Psoas muscle (tissue), 8 donors: ENCODE measurements around the gene SDC1. TPM values are rescaled to one million over a fixed set of nuclear protein-coding genes. Genes with fewer than 3 reads are reported as not detected.

Experiments
- ATAC-seq, 4 donors: fragments of 200-7000 bp; cut with Tn5 transposase; one replicate each; pipeline ENCODE4 v1.9.1; 2020; ENCODE audit warnings: moderate library complexity in 3 of 4, mild to moderate bottlenecking in 2 of 4
- DNase-seq, 2 donors: peaks; one replicate each; pipeline ENCODE4 v3.0.0-alpha.2; 2020
- H3K27ac ChIP-seq: fragments of 200-600 bp; one replicate; pipeline ENCODE4 v1.8.0; 2022
- H3K27me3 ChIP-seq, 3 donors: fragments of 200-600 bp in 1 of 3; one replicate each; pipeline versions ENCODE4 v1.6.1 to v1.8.0; 2013 to 2022; ENCODE audit warnings: low read length in 2 of 3, mild to moderate bottlenecking in 2 of 3, moderate library complexity in 1 of 3; ENCODE audit not compliant: insufficient read depth in 3 of 3
- H3K36me3 ChIP-seq, 2 donors: fragments of 200-600 bp in 1 of 2; one replicate each; pipeline versions ENCODE4 v1.6.1 to v1.8.0; 2013 to 2022; ENCODE audit warnings: low read depth in 1 of 2, mild to moderate bottlenecking in 1 of 2, moderate library complexity in 1 of 2; ENCODE audit not compliant: insufficient read depth in 1 of 2
- H3K4me1 ChIP-seq: fragments of 200-600 bp; one replicate; pipeline ENCODE4 v1.8.0; 2022
- H3K4me3 ChIP-seq: fragments of 200-600 bp; one replicate; pipeline ENCODE4 v1.8.0; 2022; ENCODE audit warnings: mild to moderate bottlenecking
- H3K9me3 ChIP-seq: fragments of 200-600 bp; one replicate; pipeline ENCODE4 v1.8.0; 2022
- WGBS, 3 donors: extraction: QIAGEN DNeasy Blood & Tissue Kit; methylation state at CpG; one replicate each; pipeline versions ENCODE4 v1.1.6 to v1.1.7; 2013; 5-methylcytosine and 5-hydroxymethylcytosine counted together
- intact Hi-C, 2 donors: fragments of 100-400 bp; cut with DNase I; formaldehyde crosslinking; loops; one replicate each; pipeline versions ENCODE4 v1.11.0 to v1.14.2; 2022
- polyA plus RNA-seq, 3 donors: library from polyadenylated mRNA; stranded (reverse); fragments of 200-250 nt; gene quantifications; one replicate each; pipeline ENCODE4 v1.2.3, GENCODE V29; 2013
- total RNA-seq, 4 donors: library from RNA; stranded (reverse); fragmentation: NEBNext Ultra II Directional in 2 of 4; extraction: Animal tissue kit (Norgen Biotek cat#: 25700) in 2 of 4; gene quantifications; one replicate each; pipeline versions ENCODE4 v1.2.1 to v1.2.4, GENCODE V29; 2021 to 2023
- TF ChIP-seq, protein P1 (sequence below): fragments of 200-600 bp; IDR thresholded peaks from one replicate; pipeline ENCODE4 v1.8.0; 2022; ENCODE audit warnings: antibody characterized with exemption
- donor health status: healthy with polysubstance abuse.
- donor health status: DM: no; HTN: no; CAD: no; lungs with moderate emphysema.
- donor health status: Bipolar disorder and iron deficiency.
- donor health status: healthy.
- donor health status: DM: yes; HTN: yes; CAD: no.
- donor health status: DM: no; HTN: no; CAD: no.
- donor health status: DM: no; HTN: no; CAD: no.
- donor health status: DM: yes; HTN: yes; CAD: no.

SDC1 gene
- total and polyA plus RNA-seq, 7 donors: 0.07 to 0.38 (median 0.11) TPM; not detected in 1

DNA sequence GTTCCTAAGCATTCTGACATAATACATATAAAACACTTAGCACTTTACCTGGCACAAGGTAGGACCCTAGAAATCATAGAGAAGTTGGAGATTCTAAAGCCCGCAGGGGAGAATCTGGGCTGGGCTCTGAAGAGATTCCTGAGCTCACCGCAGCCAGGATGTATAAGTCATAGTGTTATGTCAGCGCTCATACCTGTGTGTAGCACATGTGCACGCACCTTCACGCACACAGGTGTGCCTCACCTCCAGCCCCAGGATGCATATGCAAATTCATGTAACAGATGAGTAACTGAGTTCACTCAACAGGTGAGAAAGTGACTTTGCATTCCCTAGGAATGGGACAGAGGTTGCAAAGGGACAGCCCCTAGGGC lies 7.9 kb upstream of the SDC1 start:
- H3K27ac ChIP-seq: no peak overlapping the region
- H3K36me3 ChIP-seq: no peaks in the 10 kb centered on the region
- peaks cover 0 to 6% (median 0%) of the 10 kb centered on the region in 3 donors for H3K27me3 ChIP-seq
- no peak for DNase-seq
- no peaks in the 10 kb centered on the region for H3K4me1 ChIP-seq
- intact Hi-C loops: no loop called here
- TF ChIP-seq, protein P1, sequence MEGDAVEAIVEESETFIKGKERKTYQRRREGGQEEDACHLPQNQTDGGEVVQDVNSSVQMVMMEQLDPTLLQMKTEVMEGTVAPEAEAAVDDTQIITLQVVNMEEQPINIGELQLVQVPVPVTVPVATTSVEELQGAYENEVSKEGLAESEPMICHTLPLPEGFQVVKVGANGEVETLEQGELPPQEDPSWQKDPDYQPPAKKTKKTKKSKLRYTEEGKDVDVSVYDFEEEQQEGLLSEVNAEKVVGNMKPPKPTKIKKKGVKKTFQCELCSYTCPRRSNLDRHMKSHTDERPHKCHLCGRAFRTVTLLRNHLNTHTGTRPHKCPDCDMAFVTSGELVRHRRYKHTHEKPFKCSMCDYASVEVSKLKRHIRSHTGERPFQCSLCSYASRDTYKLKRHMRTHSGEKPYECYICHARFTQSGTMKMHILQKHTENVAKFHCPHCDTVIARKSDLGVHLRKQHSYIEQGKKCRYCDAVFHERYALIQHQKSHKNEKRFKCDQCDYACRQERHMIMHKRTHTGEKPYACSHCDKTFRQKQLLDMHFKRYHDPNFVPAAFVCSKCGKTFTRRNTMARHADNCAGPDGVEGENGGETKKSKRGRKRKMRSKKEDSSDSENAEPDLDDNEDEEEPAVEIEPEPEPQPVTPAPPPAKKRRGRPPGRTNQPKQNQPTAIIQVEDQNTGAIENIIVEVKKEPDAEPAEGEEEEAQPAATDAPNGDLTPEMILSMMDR: no peak
- H3K9me3 ChIP-seq: no peaks in the 10 kb centered on the region
- H3K4me3 ChIP-seq: no peak overlapping the region
- WGBS, 3 donors: 96% methylated on average over 5 of the region's 5 CpGs
- ATAC-seq: no peak

DNA sequence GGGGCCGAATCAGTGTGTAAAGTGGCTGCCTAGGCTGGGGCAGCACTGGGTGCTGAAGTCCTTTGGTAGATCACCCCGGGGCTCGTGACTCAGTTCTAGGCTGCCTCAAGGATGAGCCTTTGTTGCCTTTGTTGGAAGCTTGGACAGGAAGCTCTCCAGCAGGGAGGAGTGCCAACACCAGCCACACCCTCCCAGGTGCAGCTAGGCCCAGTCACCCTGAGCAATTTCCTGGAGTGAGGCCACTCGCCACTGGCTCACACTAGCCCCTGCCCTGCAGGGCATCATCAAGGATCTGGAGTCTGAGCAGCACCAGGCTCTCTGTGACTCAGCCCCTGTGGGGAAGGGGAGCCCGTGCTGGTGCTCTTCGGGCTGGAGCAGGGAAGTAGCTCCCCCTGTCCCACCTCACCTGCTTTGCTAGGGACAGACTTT lies 6.7 kb upstream of the SDC1 start:
- TF ChIP-seq, protein P1: no peak
- 71 to 73% (median 72%) methylated on average over 6 of the region's 6 CpGs for WGBS, 3 donors
- Histone ChIP-seq H3K9me3 (no peaks in the 10 kb centered on the region), H3K4me1 (no peaks in the 10 kb centered on the region), H3K36me3 (no peaks in the 10 kb centered on the region), H3K27ac (no peak overlapping the region), H3K4me3 (no peak overlapping the region), H3K27me3 (peaks cover 0 to 6% (median 0%) of the 10 kb centered on the region in 3 donors)
- intact Hi-C loops: no loop called here
- ATAC-seq (no peak), DNase-seq (no peak)

DNA sequence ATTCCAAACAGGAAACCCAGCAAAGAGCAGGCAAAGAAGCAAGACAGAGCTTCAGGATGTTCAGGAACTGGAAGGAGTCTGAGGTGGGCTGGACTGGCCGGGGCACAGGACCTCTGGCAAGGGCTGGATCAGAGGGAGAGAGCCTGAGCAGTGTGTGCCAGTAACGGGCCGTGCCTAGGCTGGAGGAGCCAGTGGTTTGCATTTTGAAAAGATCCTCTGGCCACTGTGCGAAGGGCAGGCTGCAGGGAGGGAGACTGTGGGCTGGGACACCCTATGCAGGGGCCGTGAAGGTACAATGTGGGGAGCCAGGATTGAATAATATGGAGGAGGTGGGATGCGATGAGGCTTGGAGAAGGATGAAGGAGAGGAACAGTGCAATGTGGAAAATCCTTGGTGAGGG lies 6.2 kb upstream of the SDC1 start:
- Histone ChIP-seq H3K27me3 (peaks cover 0 to 6% (median 0%) of the 10 kb centered on the region in 3 donors), H3K36me3 (no peaks in the 10 kb centered on the region), H3K9me3 (no peaks in the 10 kb centered on the region), H3K4me3 (no peak overlapping the region), H3K4me1 (no peaks in the 10 kb centered on the region), H3K27ac (no peak overlapping the region)
- intact Hi-C loops: no loop called here
- no peak for ATAC-seq
- TF ChIP-seq, protein P1: no peak
- 75 to 80% (median 79%) methylated on average over 6 of the region's 6 CpGs for WGBS, 3 donors
- no peak for DNase-seq

DNA sequence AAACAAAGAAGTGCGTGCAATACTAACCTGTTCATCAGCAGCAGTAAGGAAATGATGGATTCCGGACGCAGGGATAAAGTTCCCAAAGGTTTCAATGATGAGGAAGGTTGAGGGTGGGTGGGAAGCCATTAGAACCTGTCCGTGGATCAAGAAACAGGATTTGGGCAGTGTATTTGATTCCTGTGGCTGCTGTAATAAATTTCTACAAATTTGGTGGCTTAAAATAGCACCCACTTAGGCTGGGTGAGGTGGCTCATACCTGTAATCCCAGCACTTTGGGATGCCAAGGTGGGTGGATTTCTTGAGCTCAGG lies 5.1 kb upstream of the SDC1 start:
- TF ChIP-seq, protein P1: no peak
- Histone ChIP-seq H3K27me3 (peaks cover 0 to 6% (median 0%) of the 10 kb centered on the region in 3 donors), H3K9me3 (no peaks in the 10 kb centered on the region), H3K4me3 (no peak overlapping the region), H3K36me3 (no peaks in the 10 kb centered on the region), H3K4me1 (no peaks in the 10 kb centered on the region), H3K27ac (no peak overlapping the region)
- intact Hi-C loops: no loop called here
- ATAC-seq (no peak), DNase-seq (no peak)
- WGBS, 3 donors: 81 to 89% (median 87%) methylated on average over 4 of the region's 4 CpGs

DNA sequence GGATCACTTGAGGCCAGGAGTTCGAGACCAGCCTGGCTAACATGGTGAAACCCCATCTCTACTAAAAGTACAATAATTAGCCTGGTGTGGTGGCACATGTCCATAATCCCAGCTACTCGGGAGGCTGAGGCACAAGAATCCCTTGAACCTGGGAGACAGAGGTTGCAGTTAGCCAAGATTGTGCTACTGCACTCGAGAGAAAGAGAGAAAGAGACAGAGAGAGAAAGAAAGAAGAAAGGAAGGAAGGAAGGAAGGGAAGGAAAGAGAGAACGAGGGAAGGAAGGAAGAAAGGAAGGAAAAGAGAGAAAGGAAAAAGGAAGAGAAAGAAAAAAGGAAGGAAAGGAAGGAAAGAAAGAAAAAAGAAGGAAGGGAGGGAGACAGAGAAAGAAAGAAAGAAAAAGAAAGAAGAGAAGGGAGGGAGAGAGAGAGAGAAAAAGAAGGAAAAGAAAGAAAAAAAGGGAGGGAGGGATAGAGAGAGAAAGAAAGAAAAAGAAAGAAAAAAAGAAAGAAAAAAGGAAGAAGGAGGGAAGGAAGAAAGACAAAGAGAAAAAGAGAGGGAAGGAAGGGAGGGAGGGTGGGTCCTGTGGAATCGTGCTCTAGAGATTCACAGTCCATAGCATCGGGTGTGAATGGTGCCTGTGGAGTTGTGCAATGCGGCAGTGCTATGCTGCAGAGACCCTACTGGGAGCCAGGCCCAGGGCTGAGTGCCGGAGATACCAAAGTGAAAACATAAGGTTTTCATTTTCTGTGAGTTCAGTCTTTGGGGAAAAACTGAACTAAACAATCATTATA lies 4.6 kb upstream of the SDC1 start:
- TF ChIP-seq, protein P1: no peak
- intact Hi-C loops: no loop called here
- ATAC-seq (no peak), DNase-seq (no peak)
- H3K27ac ChIP-seq: no peak overlapping the region
- no peaks in the 10 kb centered on the region for H3K4me1 ChIP-seq
- H3K27me3 ChIP-seq: peaks cover 0 to 6% (median 0%) of the 10 kb centered on the region in 3 donors
- no peaks in the 10 kb centered on the region for H3K36me3 ChIP-seq
- no peak overlapping the region for H3K4me3 ChIP-seq
- H3K9me3 ChIP-seq: no peaks in the 10 kb centered on the region
- WGBS, 3 donors: 77 to 79% (median 79%) methylated on average over 8 of the region's 8 CpGs
